ENCODE measurements around the gene MED7.
A peak's percentile ranks its signal among the peaks of the same experiment; 100 is the strongest.

The MED7 gene

DNA sequence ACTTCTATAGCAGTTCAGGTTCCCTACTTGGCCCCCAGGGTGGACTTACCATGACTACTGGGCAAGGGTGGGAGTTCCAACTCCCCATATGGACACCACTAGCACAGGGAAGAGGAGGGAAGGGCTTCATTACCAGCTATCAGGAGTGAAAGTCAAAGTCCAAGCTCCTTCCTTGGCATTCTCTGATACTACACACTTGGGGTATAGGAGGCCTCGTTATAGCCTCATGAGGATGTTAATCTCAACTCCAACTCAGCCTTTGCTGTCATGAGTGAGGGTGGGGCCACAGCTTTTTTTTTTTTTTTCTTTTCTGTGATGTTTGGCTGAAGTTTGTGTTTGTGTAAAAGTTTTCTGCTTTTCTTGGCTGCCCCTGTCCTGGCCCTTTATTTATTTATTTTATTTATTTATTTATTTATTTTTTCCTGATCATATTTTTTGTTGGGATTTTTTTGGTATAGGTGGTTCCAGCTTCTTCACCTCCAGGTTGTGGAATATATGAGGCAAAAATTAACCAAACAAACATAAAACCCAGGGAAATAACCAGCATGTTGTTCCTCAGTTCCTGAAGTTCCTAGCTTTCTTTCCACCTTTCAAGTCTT is 14.7 kb upstream of the MED7 start:
- Histone ChIP-seq H3K27me3 (no peaks in the 10 kb centered on the region), H3K4me1 (no peaks in the 10 kb centered on the region), H3K9ac (no peak overlapping the region), H3K27ac (no peak overlapping the region), H3K4me2 (no peak overlapping the region), H3K9me3 (replicated peaks in 1 of 11) (peaks cover 0 to 14% (median 0%) of the 10 kb centered on the region in 11 experiments; a peak in 3 of 22 replicates), H3K4me3 (no peak overlapping the region), H4K20me1 (no peaks in the 10 kb centered on the region), H3K36me3 (no peaks in the 10 kb centered on the region)
- no peak for TF ChIP-seq Cebpa-rat (IDR thresholded peaks at IDR 0.05)

DNA sequence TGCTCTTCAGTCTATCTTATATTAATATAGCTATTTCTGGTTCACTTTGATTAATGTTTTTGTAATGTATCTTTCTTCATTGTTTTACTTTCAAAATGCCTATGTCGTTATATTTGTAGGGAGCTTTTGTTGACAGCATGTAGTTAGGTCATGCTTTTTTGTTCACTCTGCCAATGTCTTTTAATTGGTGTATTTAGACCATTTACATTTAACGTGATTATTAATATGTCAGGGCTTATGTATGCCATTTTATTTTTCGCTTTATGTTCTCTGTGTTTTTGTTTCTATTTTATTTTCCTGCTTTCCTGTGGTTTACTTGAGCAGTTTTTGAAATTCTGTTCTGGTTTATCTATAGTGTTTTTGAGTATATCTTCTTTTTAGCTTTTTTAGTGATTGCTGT is 12.6 kb upstream of the MED7 start:
- no peak for TF ChIP-seq Cebpa-rat (IDR thresholded peaks at IDR 0.05)
- Histone ChIP-seq H3K9ac (no peak overlapping the region), H3K27me3 (no peaks in the 10 kb centered on the region)

DNA sequence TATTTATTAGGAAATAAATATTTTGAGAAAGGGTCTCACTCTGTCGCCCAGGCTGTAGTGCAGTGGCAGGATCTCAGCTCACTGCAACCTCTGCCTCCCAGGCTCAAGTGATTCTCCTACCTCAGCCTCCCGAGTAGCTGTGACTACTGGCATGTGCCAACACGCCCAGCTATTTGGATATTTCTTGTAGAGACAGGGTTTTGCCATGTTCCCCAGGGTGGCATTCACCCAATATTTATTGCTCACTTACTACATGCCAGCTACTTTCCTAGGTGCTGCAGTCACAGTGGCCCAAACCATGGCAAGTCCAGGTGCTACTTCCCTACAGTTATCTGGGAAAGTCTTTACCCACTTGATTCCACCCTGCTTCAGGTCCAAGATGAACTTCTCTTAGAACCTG is 8.3 kb upstream of the MED7 start:
- Histone ChIP-seq H4K20me1 (no peaks in the 10 kb centered on the region), H3K27ac (no peak overlapping the region), H3K4me1 (peaks cover 0 to 12% (median 0%) of the 10 kb centered on the region in 10 experiments; a peak in 6 of 20 replicates), H3K36me3 (no peaks in the 10 kb centered on the region), H3K27me3 (no peaks in the 10 kb centered on the region), H3K9ac (no peak overlapping the region), H3K9me3 (replicated peaks in 1 of 11) (0 out of 22 replicates have a peak, but pooled peaks cover 0 to under 1% (median 0%) of the 10 kb centered on the region in 11 experiments), H3K4me3 (no peak overlapping the region), H3K4me2 (no peak overlapping the region)
- TF ChIP-seq Cebpa-rat (IDR thresholded peaks at IDR 0.05): no peak

More for the DNA sequence above, 12.6 kb upstream of the MED7 start:
- Histone ChIP-seq H3K4me3 (no peak overlapping the region), H3K27ac (no peak overlapping the region), H3K9me3 (replicated peaks in 1 of 11) (peaks cover 0 to 12% (median 0%) of the 10 kb centered on the region in 11 experiments; a peak in 2 of 22 replicates), H4K20me1 (no peaks in the 10 kb centered on the region), H3K4me1 (no peaks in the 10 kb centered on the region), H3K4me2 (no peak overlapping the region), H3K36me3 (no peaks in the 10 kb centered on the region)

DNA sequence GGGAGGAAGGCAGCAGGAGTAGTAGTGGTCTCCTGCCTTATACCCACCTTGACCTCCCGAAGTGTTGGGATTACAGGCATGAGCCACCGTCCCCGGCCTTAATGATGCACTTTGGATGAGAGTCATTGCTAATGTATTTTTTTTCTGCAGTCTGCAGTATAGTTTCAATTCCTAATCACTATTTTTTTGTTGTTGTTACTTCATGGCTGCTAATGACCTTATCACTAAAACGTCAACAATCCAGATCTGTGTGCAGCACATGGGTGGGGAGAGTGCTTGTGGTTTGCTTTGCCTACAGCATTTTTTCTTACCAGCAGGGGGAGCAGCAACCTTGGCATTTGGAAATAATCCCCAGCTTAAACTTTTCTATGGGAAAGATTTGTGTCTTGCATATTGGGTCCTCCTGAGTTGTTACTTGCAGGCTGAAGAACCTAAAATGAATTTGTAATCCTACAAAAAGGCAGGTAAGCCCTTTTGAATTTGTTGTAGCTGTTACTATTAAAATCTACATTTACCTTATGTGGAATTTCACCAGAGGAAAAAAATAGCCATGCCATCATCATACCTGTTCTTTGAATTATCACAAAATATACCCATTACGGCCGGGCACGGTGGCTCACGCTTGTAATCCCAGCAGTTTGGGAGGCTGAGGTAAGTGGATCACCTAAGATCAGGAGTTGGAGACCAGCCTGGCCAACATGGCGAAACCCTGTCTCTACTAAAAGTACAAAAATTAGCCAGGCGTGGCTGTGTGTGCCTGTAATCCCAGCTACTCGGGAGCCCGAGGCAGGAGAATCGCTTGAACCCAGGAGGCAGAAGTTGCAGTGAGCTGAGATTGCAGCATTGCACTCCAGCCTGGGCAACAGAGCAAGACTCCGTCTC is 6.3 kb upstream of the MED7 start:
- Histone ChIP-seq H3K27me3 (no peaks in the 10 kb centered on the region), H3K4me2 (peak overlapping the region in 2 of 11 experiments; percentile 3; a peak in 2 of 22 replicates), H3K4me3 (no peak overlapping the region), H4K20me1 (no peaks in the 10 kb centered on the region), H3K36me3 (no peaks in the 10 kb centered on the region), H3K9ac (no peak overlapping the region), H3K4me1 (peaks cover 0 to 12% (median 0%) of the 10 kb centered on the region in 10 experiments; a peak in 6 of 20 replicates), H3K27ac (no peak overlapping the region), H3K9me3 (replicated peaks in 1 of 11) (0 out of 22 replicates have a peak, but pooled peaks cover 0 to under 1% (median 0%) of the 10 kb centered on the region in 11 experiments)
- TF ChIP-seq Cebpa-rat (IDR thresholded peaks at IDR 0.05): no peak

DNA sequence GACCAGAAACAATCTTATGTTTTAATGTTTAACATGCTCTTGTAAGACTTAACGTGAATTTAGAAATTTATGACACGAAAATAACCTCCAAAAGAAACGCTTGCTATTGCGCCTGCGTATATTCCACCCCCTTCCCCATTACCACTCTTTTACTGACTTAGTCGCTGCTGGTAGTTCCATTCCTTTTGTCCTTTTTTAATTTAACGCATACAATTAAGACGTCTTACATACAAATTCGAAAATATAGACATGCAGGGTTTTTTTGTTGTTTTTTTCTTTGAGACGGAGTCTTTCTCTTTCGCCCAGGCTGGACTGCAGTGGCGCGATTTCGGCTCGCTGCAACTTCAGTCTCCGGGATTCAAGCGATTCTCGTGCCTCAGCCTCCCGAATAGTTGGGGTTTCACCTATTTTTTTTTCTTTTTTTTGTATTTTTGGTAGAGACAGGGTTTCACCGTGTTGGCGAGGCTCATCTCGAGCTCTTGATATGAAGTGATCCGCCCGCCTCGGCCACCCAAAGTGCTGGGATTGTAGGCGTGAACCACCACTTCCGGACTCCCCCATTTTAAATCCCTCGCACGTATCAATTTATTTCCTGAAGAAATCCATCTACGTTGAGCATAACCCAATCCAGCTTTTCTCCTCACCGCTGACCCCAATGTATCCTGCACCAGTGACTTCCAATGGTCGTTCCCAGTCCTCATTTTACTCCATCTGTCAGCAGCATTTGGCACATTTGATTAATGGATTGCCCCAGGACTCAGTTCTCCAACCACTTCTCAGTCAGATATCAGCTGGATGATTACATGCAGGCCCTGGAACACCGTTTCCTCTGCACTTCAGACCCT is 684 bp upstream of the MED7 start:
- TF ChIP-seq Cebpa-rat (IDR thresholded peaks at IDR 0.05): no peak
- peak overlapping the region; percentile 94 to 99 (median 96) for H3K27ac ChIP-seq

DNA sequence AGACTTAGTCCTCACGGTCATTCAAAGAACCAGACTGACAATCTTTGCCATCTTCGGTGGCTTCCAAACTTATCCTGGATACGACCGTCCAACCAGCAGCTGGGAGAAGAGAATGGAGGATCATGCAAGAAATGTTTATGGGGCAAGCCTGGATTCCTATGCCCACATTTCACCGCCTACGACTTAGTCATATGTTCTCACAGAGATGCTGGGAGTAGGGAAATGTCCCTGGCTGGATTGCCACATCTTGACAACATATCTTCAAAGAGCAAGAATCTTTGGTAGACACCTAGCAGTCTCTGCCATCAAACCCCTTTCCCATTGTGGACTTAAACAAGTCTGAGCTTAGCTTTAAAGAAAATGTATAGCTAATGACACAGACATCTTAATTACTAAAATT is 5.0 kb downstream of the MED7 start:
- TF ChIP-seq Cebpa-rat (IDR thresholded peaks at IDR 0.05): no peak
- Histone ChIP-seq H3K4me1 (peaks cover 36 to 56% (median 49%) of the 10 kb centered on the region in 10 experiments), H3K27ac (no peak overlapping the region), H3K27me3 (no peaks in the 10 kb centered on the region), H3K4me2 (no peak overlapping the region), H3K36me3 (peaks cover 26 to 56% (median 44%) of the 10 kb centered on the region in 11 experiments), H3K9ac (no peak overlapping the region), H3K9me3 (replicated peaks in 1 of 11) (peaks cover 0 to 50% (median 44%) of the 10 kb centered on the region in 11 experiments; a peak in 19 of 22 replicates), H3K4me3 (no peak overlapping the region), H4K20me1 (no peaks in the 10 kb centered on the region; a peak in 2 of 22 replicates)

More for the DNA sequence above, 684 bp upstream of the MED7 start:
- H3K4me3 ChIP-seq: peak overlapping the region; percentile 80 to 96 (median 90)
- no peaks in the 10 kb centered on the region for H4K20me1 ChIP-seq
- peak overlapping the region; percentile 61 to 80 (median 65) for H3K4me2 ChIP-seq
- H3K9me3 ChIP-seq (replicated peaks in 1 of 11): peaks cover 0 to 39% (median 29%) of the 10 kb centered on the region in 11 experiments; a peak in 18 of 22 replicates
- H3K9ac ChIP-seq: peak overlapping the region; percentile 93 to 99 (median 96)
- H3K36me3 ChIP-seq: peaks cover 12 to 33% (median 25%) of the 10 kb centered on the region in 11 experiments
- peaks cover 10 to 23% (median 14%) of the 10 kb centered on the region in 10 experiments for H3K4me1 ChIP-seq
- no peaks in the 10 kb centered on the region for H3K27me3 ChIP-seq

DNA sequence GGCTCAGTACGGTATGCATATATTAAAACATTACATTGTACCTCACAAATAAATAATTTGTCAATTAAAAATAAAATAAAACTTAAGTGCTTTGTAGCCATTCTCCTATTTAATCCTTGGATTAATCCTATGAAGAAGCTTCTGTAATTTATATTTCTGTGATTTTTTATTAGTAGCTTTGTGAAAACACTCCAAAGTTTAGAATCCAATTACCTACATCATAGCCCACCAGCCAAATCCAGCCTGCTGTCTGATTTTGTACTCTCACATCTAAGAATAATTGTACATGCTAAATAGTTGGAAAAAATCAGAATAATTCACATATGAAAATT is 10.4 kb downstream of the MED7 start:
- no peak overlapping the region for H3K9ac ChIP-seq
- no peak overlapping the region for H3K27ac ChIP-seq
- TF ChIP-seq Cebpa-rat (IDR thresholded peaks at IDR 0.05): no peak
- peaks cover 0 to 7% (median 5%) of the 10 kb centered on the region in 11 experiments; a peak in 19 of 22 replicates for H3K9me3 ChIP-seq (replicated peaks in 1 of 11)
- H3K36me3 ChIP-seq: peaks cover 3 to 14% (median 7%) of the 10 kb centered on the region in 11 experiments
- no peaks in the 10 kb centered on the region; a peak in 2 of 22 replicates for H4K20me1 ChIP-seq
- no peaks in the 10 kb centered on the region for H3K27me3 ChIP-seq
- H3K4me3 ChIP-seq: no peak overlapping the region
- peaks cover 36 to 57% (median 50%) of the 10 kb centered on the region in 10 experiments for H3K4me1 ChIP-seq
- H3K4me2 ChIP-seq: no peak overlapping the region; a peak in 1 of 22 replicates

DNA sequence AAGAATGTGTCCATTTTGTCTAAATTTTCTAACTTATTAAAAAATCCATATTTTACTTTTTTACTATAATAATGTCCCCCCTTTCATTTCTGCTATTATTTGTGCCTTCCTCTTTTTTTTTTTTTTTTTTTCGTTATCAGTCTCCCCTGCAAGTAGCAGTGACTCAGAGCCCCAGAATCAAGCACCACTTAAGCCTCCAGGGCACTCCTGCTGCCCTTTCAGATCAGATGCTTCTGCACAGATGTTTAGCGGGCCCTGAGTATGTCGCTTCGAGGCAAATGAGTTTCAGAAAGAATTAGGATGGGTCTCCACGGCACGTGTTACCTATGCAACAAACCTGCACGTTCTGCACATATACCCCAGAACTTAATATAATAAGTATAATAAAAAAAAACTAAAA is 11.7 kb downstream of the MED7 start:
- peaks cover 0 to 2% (median 0%) of the 10 kb centered on the region in 11 experiments; a peak in 2 of 22 replicates for H3K36me3 ChIP-seq
- TF ChIP-seq Cebpa-rat (IDR thresholded peaks at IDR 0.05): no peak
- H4K20me1 ChIP-seq: no peaks in the 10 kb centered on the region; a peak in 2 of 22 replicates
- H3K9ac ChIP-seq: no peak overlapping the region
- no peaks in the 10 kb centered on the region for H3K9me3 ChIP-seq (replicated peaks in 1 of 11)
- no peak overlapping the region for H3K27ac ChIP-seq
- no peak overlapping the region for H3K4me3 ChIP-seq
- H3K4me1 ChIP-seq: peaks cover 32 to 50% (median 39%) of the 10 kb centered on the region in 10 experiments
- H3K27me3 ChIP-seq: no peaks in the 10 kb centered on the region
- H3K4me2 ChIP-seq: peak overlapping the region in 3 of 11 experiments; percentile 35 to 62 (median 56); a peak in 5 of 22 replicates

Data from BLaER1 treated with 17β-estradiol and CSF1 and Interleukin-3, amounts not matched to agents 10 nM and 100 nM (cell line).